ENCODE data around the gene RAB22A. TPM values are rescaled to one million over a fixed set of nuclear protein-coding genes. Genes with fewer than 3 reads are reported as not detected.
"Not testable (repeated sequence)": the region's sequence is repeated elsewhere in the genome, so short reads cannot be mapped to it uniquely, and the experiment has no call there.

The RAB22A gene
- total RNA-seq, 1 donor from 2014 or later: 21.3 TPM

DNA sequence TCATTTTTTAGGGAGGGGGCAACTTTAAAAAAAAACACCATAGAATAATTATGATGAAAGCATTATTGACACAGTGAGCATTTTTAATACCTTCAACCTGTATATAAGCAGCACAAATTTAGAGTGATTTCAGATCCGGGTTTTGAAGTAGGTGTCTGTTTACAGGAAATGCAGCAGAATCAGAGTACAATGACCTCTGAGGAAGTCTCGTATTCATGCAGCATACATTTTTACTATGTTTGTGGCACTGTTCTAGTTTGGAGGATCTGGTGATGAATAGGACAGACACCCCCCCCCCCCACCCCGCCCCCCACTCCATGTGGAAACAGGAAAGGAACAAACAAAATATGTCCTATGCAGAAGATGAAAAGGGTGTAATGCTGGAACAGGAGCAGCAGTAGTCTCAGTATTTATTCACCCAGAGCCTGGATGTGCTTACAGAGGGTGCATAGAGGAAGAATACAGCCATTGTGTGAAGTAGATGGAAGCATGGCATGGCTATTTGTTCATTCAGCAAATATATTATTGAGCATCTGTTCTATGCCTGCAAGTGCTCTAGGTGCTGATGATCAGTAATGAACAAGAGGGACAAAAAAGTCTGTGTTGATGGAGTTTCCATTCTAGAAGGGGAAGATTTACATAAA, 99.2 kb downstream of the RAB22A start:
- no peak for DNase-seq (ENCODE audit: low spot score)

DNA sequence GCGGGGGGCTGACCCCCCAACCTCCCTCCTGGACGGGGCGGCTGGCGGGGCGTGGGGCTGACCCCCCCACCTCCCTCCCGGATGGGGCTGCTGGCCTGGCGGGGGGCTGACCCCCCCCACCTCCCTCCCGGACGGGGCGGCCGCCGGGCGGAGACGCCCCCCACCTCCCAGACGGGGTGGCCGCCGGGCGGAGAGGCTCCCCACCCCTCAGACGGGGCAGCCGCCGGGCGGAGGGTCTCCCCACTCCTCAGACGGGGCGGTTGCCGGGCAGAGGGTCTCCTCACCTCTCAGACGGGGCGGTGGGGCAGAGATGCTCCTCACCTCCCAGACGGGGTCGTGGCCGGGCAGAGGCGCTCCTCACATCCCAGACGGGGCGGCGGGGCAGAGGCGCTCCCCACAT, 104.7 kb downstream of the RAB22A start:
- not testable (repeated sequence) for DNase-seq (ENCODE audit: low spot score)

DNA sequence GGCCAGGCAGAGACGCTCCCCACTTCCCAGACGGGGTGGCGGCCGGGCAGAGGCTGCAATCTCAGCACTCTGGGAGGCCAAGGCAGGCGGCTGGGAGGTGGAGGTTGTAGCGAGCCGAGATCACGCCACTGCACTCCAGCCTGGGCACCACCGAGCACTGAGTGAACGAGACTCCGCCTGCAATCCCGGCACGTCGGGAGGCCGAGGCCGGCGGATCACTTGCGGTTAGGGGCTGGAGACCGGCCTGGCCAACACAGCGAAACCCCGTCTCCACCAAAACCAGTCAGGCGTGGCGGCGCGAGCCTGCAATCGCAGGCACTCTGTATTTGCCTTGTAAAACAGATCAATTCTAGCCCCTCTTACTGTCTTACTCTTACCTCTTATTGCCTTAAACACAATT, 105.3 kb downstream of the RAB22A start:
- DNase-seq (ENCODE audit: low spot score): not testable (repeated sequence)

DNA sequence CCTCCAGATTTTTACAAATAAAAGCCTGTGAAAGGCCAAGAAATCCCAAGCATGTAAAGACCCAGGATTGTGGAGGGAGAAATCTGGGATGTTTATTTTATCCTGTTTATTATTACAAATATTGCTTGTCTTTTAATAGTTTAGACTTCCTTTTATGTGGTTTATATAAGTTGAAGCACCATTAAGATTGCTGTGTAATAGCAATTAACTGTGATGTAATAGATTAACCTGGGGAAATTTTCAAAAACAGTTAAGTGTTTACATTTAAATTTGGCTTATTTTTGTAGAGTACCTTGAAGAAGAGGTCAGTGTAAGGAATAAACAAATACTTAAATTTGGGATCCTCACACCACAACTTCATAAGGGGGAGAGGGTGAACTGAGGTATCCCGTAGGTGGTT, 106.5 kb downstream of the RAB22A start:
- no peak for DNase-seq (ENCODE audit: low spot score)

DNA sequence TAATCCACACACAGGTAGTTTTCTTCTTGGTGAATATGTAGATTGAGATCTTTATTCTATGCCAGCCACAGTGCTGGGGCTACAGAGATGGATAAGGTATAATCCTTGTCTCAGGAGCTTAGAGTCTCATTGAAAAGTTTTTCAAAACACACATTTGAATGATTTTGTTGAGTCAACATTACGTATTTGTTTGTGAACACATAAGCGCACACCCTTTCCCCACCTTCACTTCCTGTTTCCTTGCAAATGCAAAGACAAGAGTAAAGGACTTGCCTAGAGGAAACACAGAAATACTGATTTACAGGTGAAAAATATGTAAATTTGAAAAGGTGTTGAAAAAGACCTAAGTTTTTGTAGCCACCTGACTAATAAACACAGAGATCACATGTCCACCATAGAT, 107.3 kb downstream of the RAB22A start:
- DNase-seq (ENCODE audit: low spot score): no peak

Other genes with a start within 250 kb of the RAB22A start
- not detected for gene ANKRD60, start 81.1 kb upstream of the RAB22A start, total RNA-seq
- 63.0 TPM for gene VAPB, start 79.5 kb downstream of the RAB22A start, total RNA-seq
- gene APCDD1L, start 205.7 kb downstream of the RAB22A start, total RNA-seq: 1.1 TPM